ENCODE data around the gene UBE2D4. TPM values are rescaled to one million over a fixed set of nuclear protein-coding genes. Genes with fewer than 3 reads are reported as not detected.

Gene UBE2D4
- total RNA-seq = 25.5 TPM

- Histone ChIP-seq H3K4me3 (peak within 1 kb of the TSS; percentile 64 to 73), H3K4me1 (peaks cover 7% of the 10 kb centered on the region), H3K36me3 (no peaks in the 10 kb centered on the region), H3K27me3 (no peaks in the 10 kb centered on the region), H3K9me3 (no peaks in the 10 kb centered on the region), H3K27ac (peak within 1 kb of the TSS; percentile 90)
- no peak for DNase-seq (ENCODE audit: extremely low spot score in 2 of 2)
- intact Hi-C loops (cut with DNase I) = no loop called here
- TF ChIP-seq, protein P1, sequence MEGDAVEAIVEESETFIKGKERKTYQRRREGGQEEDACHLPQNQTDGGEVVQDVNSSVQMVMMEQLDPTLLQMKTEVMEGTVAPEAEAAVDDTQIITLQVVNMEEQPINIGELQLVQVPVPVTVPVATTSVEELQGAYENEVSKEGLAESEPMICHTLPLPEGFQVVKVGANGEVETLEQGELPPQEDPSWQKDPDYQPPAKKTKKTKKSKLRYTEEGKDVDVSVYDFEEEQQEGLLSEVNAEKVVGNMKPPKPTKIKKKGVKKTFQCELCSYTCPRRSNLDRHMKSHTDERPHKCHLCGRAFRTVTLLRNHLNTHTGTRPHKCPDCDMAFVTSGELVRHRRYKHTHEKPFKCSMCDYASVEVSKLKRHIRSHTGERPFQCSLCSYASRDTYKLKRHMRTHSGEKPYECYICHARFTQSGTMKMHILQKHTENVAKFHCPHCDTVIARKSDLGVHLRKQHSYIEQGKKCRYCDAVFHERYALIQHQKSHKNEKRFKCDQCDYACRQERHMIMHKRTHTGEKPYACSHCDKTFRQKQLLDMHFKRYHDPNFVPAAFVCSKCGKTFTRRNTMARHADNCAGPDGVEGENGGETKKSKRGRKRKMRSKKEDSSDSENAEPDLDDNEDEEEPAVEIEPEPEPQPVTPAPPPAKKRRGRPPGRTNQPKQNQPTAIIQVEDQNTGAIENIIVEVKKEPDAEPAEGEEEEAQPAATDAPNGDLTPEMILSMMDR (IDR thresholded peaks at IDR 0.05) = no peak
- TF ChIP-seq POLR2AphosphoS5 (IDR thresholded peaks at IDR 0.05; ENCODE audit: insufficient read depth in 1 of 2, low read depth in 1 of 2) (peak; percentile 43 to 97), POLR2A (IDR thresholded peaks at IDR 0.05) (peak in 1 of 2 donors; percentile 96)
These were observed at the start of gene UBE2D4 for GRCh38 chr7:43925984-43926797. UBE2D4 (plus strand) TSS chr7:43926436; CDS start chr7:43926533, 97 bp downstream.

DNA sequence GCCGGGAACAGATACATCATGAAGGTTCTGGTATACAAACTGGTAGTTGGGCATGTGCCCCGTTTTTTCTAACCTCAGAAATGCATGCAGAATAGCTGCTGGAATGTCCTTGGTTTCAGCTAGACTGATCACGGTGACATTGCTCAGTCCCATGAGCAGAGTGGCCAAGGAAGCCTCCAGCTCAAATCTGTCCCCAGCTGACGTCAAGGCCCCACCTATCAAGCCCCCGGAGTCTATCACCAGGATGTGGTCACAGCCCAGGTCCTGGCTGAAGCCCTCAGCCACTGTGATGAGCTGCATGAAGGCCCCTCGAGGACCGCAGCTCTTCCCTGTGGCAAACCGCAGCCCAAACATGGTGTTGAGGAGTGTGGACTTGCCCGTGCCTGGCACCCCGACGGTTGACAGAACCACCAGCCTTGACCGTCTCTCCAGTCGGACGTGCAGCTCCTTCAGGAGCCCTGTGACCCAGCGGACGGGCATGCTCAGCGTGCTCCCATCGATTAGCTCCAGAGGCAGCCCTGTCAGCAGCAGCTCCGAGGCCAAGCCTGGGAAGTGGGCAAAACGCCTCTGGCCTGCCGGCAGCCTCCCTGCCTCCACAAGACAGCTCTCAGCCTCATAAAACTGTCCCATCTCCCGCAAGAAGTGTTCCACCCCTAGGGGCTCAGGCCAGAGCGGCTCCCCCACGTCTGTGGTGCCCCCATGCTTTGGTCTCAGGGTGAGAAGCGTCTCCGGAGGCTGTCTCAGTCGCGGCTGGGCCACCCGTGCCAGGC, 49.1 kb upstream of the UBE2D4 start:
- Histone ChIP-seq H3K4me1 (peaks cover 23% of the 10 kb centered on the region), H3K4me3 (no peak overlapping the region), H3K9me3 (no peaks in the 10 kb centered on the region), H3K36me3 (peaks cover 0 to 56% of the 10 kb centered on the region in 2 donors), H3K27me3 (no peaks in the 10 kb centered on the region), H3K27ac (no peak overlapping the region)
- TF ChIP-seq POLR2AphosphoS5 (IDR thresholded peaks at IDR 0.05; ENCODE audit: insufficient read depth in 1 of 2, low read depth in 1 of 2) (no peak), POLR2A (IDR thresholded peaks at IDR 0.05) (no peak)
- TF ChIP-seq, protein P1 (IDR thresholded peaks at IDR 0.05) = no peak
- DNase-seq (ENCODE audit: extremely low spot score in 2 of 2) = no peak
- intact Hi-C loops (cut with DNase I) = no loop called here

DNA sequence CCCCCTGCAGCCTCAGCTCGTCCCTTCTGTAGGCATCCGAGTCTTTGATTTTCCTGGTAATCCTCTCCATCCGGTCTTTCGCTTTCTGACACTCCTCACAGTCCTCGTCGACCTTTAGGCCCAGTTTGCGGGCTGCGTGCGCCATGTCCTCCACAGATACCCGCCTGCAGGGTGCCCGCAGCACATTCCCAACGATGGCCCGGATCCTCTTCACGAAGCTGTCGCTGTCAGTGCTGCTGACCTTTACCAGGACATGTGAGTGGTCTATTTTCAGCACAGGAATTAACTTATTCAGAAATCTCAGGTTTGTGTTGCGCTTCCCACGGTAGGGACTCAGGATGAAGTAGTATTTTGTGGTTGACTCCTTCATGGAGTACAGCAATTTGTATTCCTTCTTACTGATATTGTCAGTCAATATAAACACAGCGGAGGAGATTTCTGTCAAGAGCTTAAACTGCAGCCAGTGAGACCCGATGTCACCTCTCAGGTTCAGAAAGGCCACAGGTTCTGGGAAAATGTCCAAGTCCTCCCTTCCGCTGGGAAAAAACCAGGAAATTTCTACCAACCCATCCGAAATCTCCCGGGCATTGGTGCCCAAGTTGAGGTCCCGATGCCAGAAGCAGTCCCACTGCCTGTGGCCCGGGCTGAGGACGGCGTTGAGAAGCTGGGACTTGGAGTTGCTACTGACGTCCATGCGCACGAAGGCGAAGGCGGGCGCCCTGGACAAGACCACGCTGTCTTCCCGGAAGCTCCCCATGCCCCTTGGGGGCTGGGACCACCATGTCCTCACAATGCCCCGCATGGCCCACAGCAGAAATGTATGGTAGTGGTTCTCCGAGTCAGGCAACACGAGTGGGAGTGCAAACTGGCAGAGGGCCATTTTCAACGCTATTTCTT, 48.0 kb upstream of the UBE2D4 start:
- peak overlapping the region; percentile 13 for H3K27ac ChIP-seq
- H3K4me3 ChIP-seq = no peak overlapping the region
- DNase-seq (ENCODE audit: extremely low spot score in 2 of 2) = no peak
- intact Hi-C loops (cut with DNase I) = no loop called here
- H3K9me3 ChIP-seq = no peaks in the 10 kb centered on the region
- peaks cover 12% of the 10 kb centered on the region for H3K4me1 ChIP-seq
- peaks cover 0 to 56% of the 10 kb centered on the region in 2 donors for H3K36me3 ChIP-seq
- H3K27me3 ChIP-seq = no peaks in the 10 kb centered on the region
- TF ChIP-seq POLR2AphosphoS5 (IDR thresholded peaks at IDR 0.05; ENCODE audit: insufficient read depth in 1 of 2, low read depth in 1 of 2) (no peak), POLR2A (IDR thresholded peaks at IDR 0.05) (no peak)
- TF ChIP-seq, protein P1 (IDR thresholded peaks at IDR 0.05) = no peak

GRCh38 chr7:43878867-43879266, 47.4 kb upstream of the UBE2D4 start:
- peaks cover 6% of the 10 kb centered on the region for H3K4me1 ChIP-seq
- intact Hi-C loops (cut with DNase I) = no loop called here
- no peak for TF ChIP-seq POLR2A (IDR thresholded peaks at IDR 0.05)
- no peak for TF ChIP-seq POLR2AphosphoS5 (IDR thresholded peaks at IDR 0.05; ENCODE audit: insufficient read depth in 1 of 2, low read depth in 1 of 2)
- TF ChIP-seq, protein P1 (IDR thresholded peaks at IDR 0.05) = no peak
- no peaks in the 10 kb centered on the region for H3K27me3 ChIP-seq
- DNase-seq (ENCODE audit: extremely low spot score in 2 of 2) = no peak
- H3K36me3 ChIP-seq = peaks cover 0 to 56% of the 10 kb centered on the region in 2 donors
- no peak overlapping the region for H3K4me3 ChIP-seq
- H3K27ac ChIP-seq = peak overlapping the region; percentile 13
- no peaks in the 10 kb centered on the region for H3K9me3 ChIP-seq
